OCI-LY7 (cell line): ENCODE measurements around the gene HAVCR1.

Experiments
- CTCF ChIP-seq: fragments of 200-600 bp; sonication (generic); conservative IDR thresholded peaks from 2 replicates; pipeline ENCODE4 v1.5.1; 2014; ENCODE audit warnings: mild to moderate bottlenecking, antibody characterized with exemption, low read length, moderate library complexity, mixed read lengths
- EZH2phosphoT487 ChIP-seq: fragments of 200-600 bp; sonication (generic); IDR thresholded peaks from 2 replicates; pipeline ENCODE4 v1.6.1; 2018; ENCODE audit warnings: low read depth, borderline replicate concordance, mild to moderate bottlenecking, mixed run types, antibody characterized with exemption, low read length, moderate library complexity, mixed read lengths

GRCh38 chr5:156981481-156981880 lies 77.4 kb downstream of the HAVCR1 start:
- TF ChIP-seq CTCF (no peak), EZH2phosphoT487 (no peak)
